H1 (cell line): ENCODE results near the gene TOR1A. TPM values are rescaled to one million over a fixed set of nuclear protein-coding genes. Genes with fewer than 3 reads are reported as not detected.

Source experiments
- CBX8 ChIP-seq: fragments of 300-800, 300-1000 bp; sonication (generic); IDR thresholded peaks from 2 replicates; pipeline ENCODE4 v1.7.1; 2016; ENCODE audit warnings: low read depth, low read length, borderline replicate concordance
- CTBP2 ChIP-seq: IDR thresholded peaks from 2 replicates; pipeline ENCODE4 v1.7.0; 2011; ENCODE audit warnings: borderline replicate concordance, mild to moderate bottlenecking, moderate library complexity, mixed read lengths, low read length; ENCODE audit not compliant: insufficient read depth, insufficient read length
- CTCF ChIP-seq, 3 experiments: IDR thresholded peaks; 1 replicate in 2 of 3; 2 replicates in 1 of 3; pipeline versions ENCODE4 v1.5.1 to v1.6.1; 2011; ENCODE audit warnings: low read length in 3 of 3, mild to moderate bottlenecking in 3 of 3, inconsistent platforms in 2 of 3, low read depth in 1 of 3, moderate library complexity in 1 of 3; ENCODE audit not compliant: insufficient read depth in 1 of 3; ENCODE audit errors: control extremely low read depth in 1 of 3
- EGR1 ChIP-seq: IDR thresholded peaks from 2 replicates; pipeline ENCODE4 v1.6.1; 2011; ENCODE audit warnings: low read depth, low read length, borderline replicate concordance
- EP300 ChIP-seq, 2 experiments: IDR thresholded peaks; 1 replicate in 1 of 2; 2 replicates in 1 of 2; pipeline ENCODE4 v1.6.1; 2011 to 2012; ENCODE audit warnings: low read depth in 2 of 2, low read length in 2 of 2, mild to moderate bottlenecking in 2 of 2, borderline replicate concordance in 1 of 2, inconsistent platforms in 1 of 2, moderate library complexity in 1 of 2
- FOSL1 ChIP-seq: IDR thresholded peaks from 2 replicates; pipeline ENCODE4 v1.6.1; 2011; ENCODE audit warnings: mild to moderate bottlenecking, low read depth, low read length, moderate library complexity; ENCODE audit not compliant: insufficient read depth
- HDAC2 ChIP-seq, 2 experiments: fragments of 300-600 bp in 1 of 2; sonication (generic) in 1 of 2; IDR thresholded peaks; 2 replicates each; pipeline ENCODE4 v1.6.1; 2011 to 2012; ENCODE audit warnings: low read depth in 2 of 2, low read length in 2 of 2, mild to moderate bottlenecking in 2 of 2, moderate library complexity in 2 of 2, borderline replicate concordance in 1 of 2, inconsistent platforms in 1 of 2
- HDAC6 ChIP-seq: IDR thresholded peaks from one replicate; pipeline ENCODE4 v1.7.1; 2012; ENCODE audit warnings: low read depth, mild to moderate bottlenecking, inconsistent platforms, low read length, moderate library complexity
- NANOG ChIP-seq: IDR thresholded peaks from 2 replicates; pipeline ENCODE4 v1.6.1; 2011; ENCODE audit warnings: low read length, low read depth, mild to moderate bottlenecking, inconsistent platforms; ENCODE audit not compliant: insufficient read depth, poor library complexity, severe bottlenecking
- RBBP5 ChIP-seq: IDR thresholded peaks from 2 replicates; pipeline ENCODE4 v1.7.1; 2012; ENCODE audit warnings: low read depth, mild to moderate bottlenecking, inconsistent platforms, low read length, moderate library complexity, borderline replicate concordance
- polyA plus RNA-seq, 7 experiments: library from polyadenylated mRNA; depleted of rRNA in 3 of 7; stranded (reverse) in 5 of 7; unstranded in 2 of 7; fragments of >200 nt in 5 of 7; fragments of 200-250 nt in 2 of 7; gene quantifications; 1 replicate in 5 of 7; 2 replicates in 1 of 7; 4 replicates in 1 of 7; pipeline versions ENCODE4 v1.2.1 to v1.2.3, GENCODE V29; 2011 to 2013; ENCODE audit warnings: missing spikeins in 2 of 7, mixed read lengths in 2 of 7
- total RNA-seq: library from RNA; stranded (reverse); fragmentation: NEBNext Ultra II Directional; extraction: Animal tissue kit (Norgen Biotek cat#: 25700); gene quantifications from 2 replicates; pipeline ENCODE4 v1.2.1, GENCODE V29; 2021

Gene TOR1A
- total and polyA plus RNA-seq, 2 of the 8 experiments (the other 6 are each of a cell fraction or from before 2014, with no cell fraction given), result 37.6 to 46.7 TPM

DNA sequence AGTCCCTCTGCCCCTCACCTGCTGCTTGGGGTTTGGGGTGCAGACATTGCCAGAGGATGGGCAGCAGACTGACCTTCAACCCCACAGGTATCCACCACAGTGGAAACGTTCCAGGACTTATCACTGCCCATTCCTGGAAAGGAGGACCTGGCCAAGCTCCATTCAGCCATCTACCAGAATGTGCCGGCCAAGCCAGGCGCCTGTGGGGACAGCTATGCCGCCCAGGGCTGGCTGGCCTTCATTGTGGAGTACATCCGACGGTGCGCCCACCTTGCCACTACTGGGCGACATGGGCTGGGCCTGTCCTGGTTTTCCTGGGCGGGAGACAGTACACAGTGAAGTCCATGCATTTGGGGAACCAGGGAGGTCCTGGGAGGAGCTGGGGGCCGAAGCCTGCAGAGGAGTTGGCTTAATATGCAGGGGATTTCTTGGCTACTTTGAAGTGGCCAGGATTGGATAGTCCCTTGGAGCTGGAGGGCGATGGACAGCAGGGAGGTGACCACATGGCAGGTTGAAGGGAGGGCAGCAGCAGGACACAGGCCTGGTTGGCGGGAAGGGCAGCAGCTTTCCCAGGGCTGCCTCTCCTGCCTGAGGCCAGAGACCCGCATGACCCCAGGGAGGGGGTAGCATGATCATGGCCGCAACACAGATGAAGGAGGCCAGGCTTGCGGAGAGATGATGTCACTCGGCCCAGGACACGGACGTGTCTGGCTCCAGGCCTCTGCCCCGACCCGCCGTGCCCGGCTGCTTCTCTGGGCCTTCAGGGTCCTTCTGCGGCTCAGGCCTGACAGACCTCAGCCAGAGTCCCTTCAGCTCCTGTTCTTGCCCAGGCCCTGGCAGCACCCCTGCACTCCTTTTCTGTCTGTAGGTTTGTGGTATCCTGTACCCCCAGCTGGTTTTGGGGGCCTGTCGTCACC is 45.9 kb upstream of the TOR1A start (continued):
- TF ChIP-seq CTCF (IDR thresholded peaks at IDR 0.05; ENCODE audit: control extremely low read depth in 1 of 3, insufficient read depth in 1 of 3, low read depth in 1 of 3, low read length in 3 of 3) (no peak), CTBP2 (no peak), CBX8 (no peak), HDAC6 (no peak), RBBP5 (no peak), EGR1 (no peak), NANOG (no peak), HDAC2 (IDR thresholded peaks at IDR 0.05; ENCODE audit: borderline replicate concordance in 1 of 2, low read depth in 2 of 2, low read length in 2 of 2) (no peak), EP300 (IDR thresholded peaks at IDR 0.05; ENCODE audit: borderline replicate concordance in 1 of 2, low read depth in 2 of 2, low read length in 2 of 2) (no peak), FOSL1 (no peak)
